ENCODE data around the gene SMIM11. TPM values are rescaled to one million over a fixed set of nuclear protein-coding genes. Genes with fewer than 3 reads are reported as not detected.

SMIM11 gene
- total RNA-seq, 4 donors from 2014 or later: 0.34 to 7.7 (median 4.7) TPM

- WGBS, 2 donors: 74 to 82% methylated on average over 7 of the region's 7 CpGs
- intact Hi-C loops (cut with DNase I; ENCODE audit: low total_unique reads): no loop called here
- no peak for TF ChIP-seq CTCF (IDR thresholded peaks at IDR 0.05)
- H3K4me3 ChIP-seq (ENCODE audit: low read depth, poor library complexity, severe bottlenecking): no peak overlapping the region
- peak in 1 of 2 donors; percentile 39 for DNase-seq (ENCODE audit: low spot score in 2 of 2)
These were observed 32.0 kb upstream of the SMIM11 start for GRCh38 chr21:34343347-34343746.

GRCh38 chr21:34343838-34344381 lies 31.4 kb upstream of the SMIM11 start:
- 74 to 76% methylated on average over 14 of the region's 14 CpGs for WGBS, 2 donors
- H3K4me3 ChIP-seq (ENCODE audit: low read depth, poor library complexity, severe bottlenecking): no peak overlapping the region
- TF ChIP-seq CTCF (IDR thresholded peaks at IDR 0.05): no peak
- no peak for TF ChIP-seq POLR2A (IDR thresholded peaks at IDR 0.05)
- intact Hi-C loops (cut with DNase I; ENCODE audit: low total_unique reads): no loop called here
- no peak for DNase-seq (ENCODE audit: low spot score in 2 of 2)

GRCh38 chr21:34344584-34344983 lies 30.7 kb upstream of the SMIM11 start:
- 87 to 88% methylated on average over 5 of the region's 5 CpGs for WGBS, 2 donors
- DNase-seq (ENCODE audit: low spot score in 2 of 2): peak in 1 of 2 donors; percentile 76
- intact Hi-C loops (cut with DNase I; ENCODE audit: low total_unique reads): no loop called here
- H3K4me3 ChIP-seq (ENCODE audit: low read depth, poor library complexity, severe bottlenecking): no peak overlapping the region
- TF ChIP-seq POLR2A (IDR thresholded peaks at IDR 0.05): no peak
- no peak for TF ChIP-seq CTCF (IDR thresholded peaks at IDR 0.05)

GRCh38 chr21:34345091-34345871 lies 30.0 kb upstream of the SMIM11 start:
- intact Hi-C loops (cut with DNase I; ENCODE audit: low total_unique reads): loop anchor here (5.0 kb wide), 1 partner anchor 423 kb away; no protein-coding TSS in a partner anchor
- peak in 1 of 2 donors; percentile 82 for DNase-seq (ENCODE audit: low spot score in 2 of 2)
- WGBS, 2 donors: 79 to 82% methylated on average over 15 of the region's 15 CpGs
- H3K4me3 ChIP-seq (ENCODE audit: low read depth, poor library complexity, severe bottlenecking): no peak overlapping the region
- TF ChIP-seq POLR2A (IDR thresholded peaks at IDR 0.05): no peak
- TF ChIP-seq CTCF (IDR thresholded peaks at IDR 0.05): no peak

GRCh38 chr21:34345892-34346291 lies 29.4 kb upstream of the SMIM11 start:
- peak in 1 of 2 donors; percentile 49 for DNase-seq (ENCODE audit: low spot score in 2 of 2)
- intact Hi-C loops (cut with DNase I; ENCODE audit: low total_unique reads): loop anchor here (5.0 kb wide), 1 partner anchor 424 kb away; no protein-coding TSS in a partner anchor
- TF ChIP-seq CTCF (IDR thresholded peaks at IDR 0.05) (no peak), POLR2A (IDR thresholded peaks at IDR 0.05) (no peak)
- no peak overlapping the region for H3K4me3 ChIP-seq (ENCODE audit: low read depth, poor library complexity, severe bottlenecking)
- 71% methylated on average over 10 of the region's 10 CpGs for WGBS, 2 donors
